AG09309 (cell line): ENCODE data around the gene D2HGDH.

Experiments used
- DNase-seq: peaks from one replicate; pipeline ENCODE4 v3.0.0-alpha.2; 2010; ENCODE audit warnings: low read depth
- H3K4me3 ChIP-seq: 2 replicates; pipeline ENCODE4 v1.5.1; 2011; ENCODE audit warnings: mild to moderate bottlenecking, low read depth, low read length, moderate library complexity; ENCODE audit not compliant: control insufficient read depth
- CTCF ChIP-seq: IDR thresholded peaks from 2 replicates; pipeline ENCODE4 v1.5.1; 2011; ENCODE audit warnings: mild to moderate bottlenecking, low read depth, low read length, inconsistent platforms; ENCODE audit not compliant: insufficient read depth, control insufficient read depth; ENCODE audit errors: missing control alignments

D2HGDH gene

GRCh38 chr2:241695651-241696050 is 38.8 kb upstream of the D2HGDH start:
- TF ChIP-seq CTCF: no peak
- DNase-seq: no peak
- no peak overlapping the region for H3K4me3 ChIP-seq

GRCh38 chr2:241701149-241701398 is 33.4 kb upstream of the D2HGDH start:
- TF ChIP-seq CTCF: peak; percentile 41
- DNase-seq: no peak
- H3K4me3 ChIP-seq: peak overlapping the region; percentile 76

- TF ChIP-seq CTCF: no peak
- DNase-seq: no peak
- H3K4me3 ChIP-seq: peak within 1 kb of the TSS; percentile 76
Measured at GRCh38 chr2:241701399-241702154, 32.9 kb upstream of the D2HGDH start, which contains the start of gene ING5. Gene ING5, plus strand, starts transcription at chr2:241702039. Its CDS starts 27 bp downstream, at chr2:241702066.

- TF ChIP-seq CTCF: peak; percentile 26
- no peak for DNase-seq
- H3K4me3 ChIP-seq: peak overlapping the region; percentile 66
Measured at GRCh38 chr2:241702155-241703031, 32.0 kb upstream of the D2HGDH start.

- no peak for DNase-seq
- no peak for TF ChIP-seq CTCF
- H3K4me3 ChIP-seq: peak overlapping the region; percentile 66
Measured at GRCh38 chr2:241703032-241703604, 31.3 kb upstream of the D2HGDH start.

- no peak for TF ChIP-seq CTCF
- H3K4me3 ChIP-seq: no peak overlapping the region
- DNase-seq: no peak
Measured at GRCh38 chr2:241706537-241706936, 27.9 kb upstream of the D2HGDH start.
